ENCODE results near the gene MEPE.

- no peak for TF ChIP-seq CTCF (IDR thresholded peaks at IDR 0.05)
- TF ChIP-seq POLR2AphosphoS5 (IDR thresholded peaks at IDR 0.05; ENCODE audit: low read depth, low read length), result no peak
- TF ChIP-seq, protein P1, sequence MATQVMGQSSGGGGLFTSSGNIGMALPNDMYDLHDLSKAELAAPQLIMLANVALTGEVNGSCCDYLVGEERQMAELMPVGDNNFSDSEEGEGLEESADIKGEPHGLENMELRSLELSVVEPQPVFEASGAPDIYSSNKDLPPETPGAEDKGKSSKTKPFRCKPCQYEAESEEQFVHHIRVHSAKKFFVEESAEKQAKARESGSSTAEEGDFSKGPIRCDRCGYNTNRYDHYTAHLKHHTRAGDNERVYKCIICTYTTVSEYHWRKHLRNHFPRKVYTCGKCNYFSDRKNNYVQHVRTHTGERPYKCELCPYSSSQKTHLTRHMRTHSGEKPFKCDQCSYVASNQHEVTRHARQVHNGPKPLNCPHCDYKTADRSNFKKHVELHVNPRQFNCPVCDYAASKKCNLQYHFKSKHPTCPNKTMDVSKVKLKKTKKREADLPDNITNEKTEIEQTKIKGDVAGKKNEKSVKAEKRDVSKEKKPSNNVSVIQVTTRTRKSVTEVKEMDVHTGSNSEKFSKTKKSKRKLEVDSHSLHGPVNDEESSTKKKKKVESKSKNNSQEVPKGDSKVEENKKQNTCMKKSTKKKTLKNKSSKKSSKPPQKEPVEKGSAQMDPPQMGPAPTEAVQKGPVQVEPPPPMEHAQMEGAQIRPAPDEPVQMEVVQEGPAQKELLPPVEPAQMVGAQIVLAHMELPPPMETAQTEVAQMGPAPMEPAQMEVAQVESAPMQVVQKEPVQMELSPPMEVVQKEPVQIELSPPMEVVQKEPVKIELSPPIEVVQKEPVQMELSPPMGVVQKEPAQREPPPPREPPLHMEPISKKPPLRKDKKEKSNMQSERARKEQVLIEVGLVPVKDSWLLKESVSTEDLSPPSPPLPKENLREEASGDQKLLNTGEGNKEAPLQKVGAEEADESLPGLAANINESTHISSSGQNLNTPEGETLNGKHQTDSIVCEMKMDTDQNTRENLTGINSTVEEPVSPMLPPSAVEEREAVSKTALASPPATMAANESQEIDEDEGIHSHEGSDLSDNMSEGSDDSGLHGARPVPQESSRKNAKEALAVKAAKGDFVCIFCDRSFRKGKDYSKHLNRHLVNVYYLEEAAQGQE (IDR thresholded peaks at IDR 0.05; ENCODE audit: insufficient read depth in 1 of 2, low read depth in 2 of 2, low read length in 1 of 2), result no peak
- TF ChIP-seq SIN3A (IDR thresholded peaks at IDR 0.05; ENCODE audit: borderline replicate concordance, insufficient read depth, low read depth, low read length), result no peak
Observed at GRCh38 chr4:87882861-87883260, 50.1 kb downstream of the MEPE start.

Measured in Panc1 (cell line).